ENCODE measurements around the gene PRSS22.

PRSS22 gene

DNA sequence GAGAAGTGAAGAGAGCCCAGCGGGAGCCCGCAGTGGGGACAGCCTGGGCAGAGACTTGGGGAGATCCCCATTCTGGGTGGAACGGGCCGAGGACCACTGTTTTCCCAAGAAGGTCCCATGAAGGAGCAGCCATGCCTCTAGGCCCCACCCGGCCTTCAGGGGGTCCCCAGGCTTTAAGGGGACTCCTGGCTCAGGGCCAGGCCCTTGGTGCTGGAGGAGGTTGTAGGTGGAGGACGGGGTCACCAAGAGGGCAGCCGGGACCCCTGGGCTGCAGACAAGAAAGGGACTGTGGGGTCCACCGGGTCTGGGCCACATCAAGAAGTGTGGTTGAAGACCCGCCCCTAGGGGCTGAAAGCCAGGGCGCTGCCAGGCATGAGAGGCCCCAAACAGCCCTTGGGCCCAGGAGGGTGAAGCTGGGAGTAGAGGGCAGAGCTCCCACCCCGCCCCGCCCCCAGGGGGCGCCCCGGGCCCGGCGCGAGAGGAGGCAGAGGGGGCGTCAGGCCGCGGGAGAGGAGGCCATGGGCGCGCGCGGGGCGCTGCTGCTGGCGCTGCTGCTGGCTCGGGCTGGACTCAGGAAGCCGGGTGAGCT, 41.1 kb downstream of the PRSS22 start, which contains the start of gene PRSS21:
TSS of gene PRSS21 (plus strand) at position 487 of the 589 bp plus-strand sequence. CDS start at position 519, 32 bp downstream.
- DNase-seq (ENCODE audit: low read depth in 2 of 2, low spot score in 1 of 2): no peak

GRCh38 chr16:2815299-2815771, 42.6 kb downstream of the PRSS22 start:
- DNase-seq (ENCODE audit: low read depth in 2 of 2, low spot score in 1 of 2): no peak

DNA sequence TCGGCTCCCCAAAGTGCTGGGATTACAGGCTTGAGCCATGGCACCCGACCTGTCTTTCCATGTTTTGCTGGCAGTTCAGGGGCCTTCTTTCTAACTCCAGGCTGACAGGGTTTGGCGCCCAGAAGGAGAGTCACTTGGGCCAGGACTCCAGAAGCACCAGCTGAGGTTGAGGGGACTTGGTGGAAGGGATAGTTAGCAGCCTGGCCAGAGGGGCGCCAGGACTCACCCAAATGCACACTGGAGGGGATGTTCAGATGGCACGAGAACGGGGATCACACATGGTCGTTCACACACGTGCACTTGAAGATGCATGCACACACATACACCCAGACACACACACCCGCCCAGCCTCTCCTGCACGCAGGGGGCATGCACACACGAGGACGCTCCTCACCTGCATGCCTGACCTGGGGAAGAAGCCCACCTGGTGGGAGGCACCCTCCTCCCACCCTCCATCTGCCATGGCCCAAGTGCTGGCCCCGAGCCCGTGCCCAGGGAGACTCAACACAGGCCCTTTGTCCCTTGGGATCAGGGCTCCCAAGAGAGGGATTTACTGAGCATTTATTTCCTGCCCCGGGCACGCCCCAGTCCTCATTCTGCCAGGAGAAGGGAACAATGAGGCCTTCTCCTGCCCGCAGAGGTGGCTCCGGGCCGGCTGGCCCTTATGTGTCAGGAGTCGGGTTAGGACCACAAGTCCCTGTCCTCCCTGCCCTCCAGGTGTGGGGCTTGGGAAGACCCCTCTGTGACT, 43.2 kb downstream of the PRSS22 start:
- DNase-seq (ENCODE audit: low read depth in 2 of 2, low spot score in 1 of 2): no peak

DNA sequence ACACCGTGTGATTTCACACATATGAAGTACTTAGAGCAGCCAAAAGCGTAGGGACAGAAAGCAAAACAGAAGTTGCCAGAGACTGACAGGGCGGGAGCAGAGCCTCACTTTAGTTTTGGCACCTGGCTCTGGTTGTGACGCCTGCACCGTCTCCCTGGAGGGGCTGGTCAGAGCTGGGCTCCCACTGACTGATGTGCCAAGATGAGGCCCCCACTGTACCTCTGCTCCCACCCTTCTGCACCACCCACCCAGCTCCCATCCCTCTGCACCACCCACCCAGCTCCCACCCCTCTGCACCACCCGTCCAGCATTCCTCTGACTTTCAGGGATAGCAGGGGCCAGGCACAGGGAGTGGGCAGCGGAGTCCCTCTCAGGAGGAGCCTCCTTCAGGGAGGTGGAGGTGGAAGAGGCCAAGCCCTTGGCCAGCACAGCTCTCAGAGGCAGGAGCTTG, 44.2 kb downstream of the PRSS22 start:
- no peak for DNase-seq (ENCODE audit: low read depth in 2 of 2, low spot score in 1 of 2)

DNA sequence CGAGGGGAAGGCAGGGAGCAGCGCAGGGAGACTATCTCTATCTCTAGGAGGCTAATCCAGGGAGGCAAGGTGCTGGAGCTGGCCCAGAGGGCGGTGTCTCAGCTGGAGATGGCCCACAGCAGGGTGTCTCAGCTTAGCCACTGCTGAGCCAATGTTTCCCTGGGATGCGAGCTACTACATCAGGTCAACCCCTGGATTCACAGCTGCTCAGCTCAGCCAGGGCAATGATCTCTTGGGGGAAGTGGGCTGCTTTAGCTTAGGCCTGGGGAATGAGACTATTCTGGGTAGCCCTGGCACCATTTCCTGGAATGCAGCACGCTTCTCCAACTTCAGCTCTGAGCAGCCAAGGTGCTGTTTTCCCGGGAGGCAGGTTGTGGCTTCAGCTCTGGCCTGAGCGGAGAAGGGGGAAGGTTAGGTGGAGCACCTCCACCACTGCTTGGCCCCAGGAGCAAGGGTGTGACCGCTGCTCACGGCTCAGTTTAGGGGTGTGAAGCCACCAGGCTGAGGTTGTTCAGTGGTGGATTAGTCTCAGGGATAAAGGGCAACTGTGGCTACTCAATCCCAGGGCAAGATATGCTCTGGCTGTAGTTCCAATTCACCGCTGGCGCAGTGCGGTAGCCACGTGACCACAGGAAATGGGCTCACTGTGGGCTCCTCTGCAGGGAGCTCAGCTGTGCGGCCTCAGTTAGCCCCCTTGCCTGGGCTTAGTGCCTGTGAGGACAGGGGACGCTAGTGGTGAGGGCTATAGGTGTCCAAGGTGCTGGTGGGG, 46.1 kb downstream of the PRSS22 start:
- no peak for DNase-seq (ENCODE audit: low read depth in 2 of 2, low spot score in 1 of 2)

- no peak for DNase-seq (ENCODE audit: low read depth in 2 of 2, low spot score in 1 of 2)
Measured at GRCh38 chr16:2810651-2811050, 47.3 kb downstream of the PRSS22 start.

DNA sequence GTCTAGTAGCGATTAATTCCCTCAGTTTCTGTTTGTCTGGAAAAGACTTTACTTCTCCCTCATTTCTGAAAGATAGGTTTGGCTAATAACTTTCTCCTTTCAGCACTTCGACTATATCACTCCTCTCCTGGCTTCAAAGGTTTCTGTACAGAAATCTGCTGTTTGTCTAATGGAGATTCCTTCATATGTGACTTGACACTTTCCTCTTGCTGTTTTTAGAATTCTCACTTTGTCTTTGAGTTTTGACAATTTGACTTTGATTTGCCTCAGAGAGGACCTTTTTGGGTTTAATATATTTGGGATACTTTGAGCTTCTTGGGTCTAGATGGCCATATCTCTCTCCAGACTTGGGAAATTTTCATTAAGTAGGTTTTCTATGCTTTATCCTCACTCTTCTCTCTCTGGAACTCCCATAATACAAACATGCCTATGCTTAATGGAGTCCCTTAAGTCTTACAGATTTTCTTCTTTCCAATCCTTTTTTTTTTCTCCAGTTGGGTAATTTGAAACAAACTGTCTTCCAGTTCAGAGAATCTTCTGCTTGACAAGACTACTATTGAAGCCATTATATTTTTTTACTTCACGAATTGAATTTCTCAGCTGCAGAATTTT, 48.7 kb downstream of the PRSS22 start:
- no peak for DNase-seq (ENCODE audit: low read depth in 2 of 2, low spot score in 1 of 2)

- DNase-seq (ENCODE audit: low read depth in 2 of 2, low spot score in 1 of 2): no peak
Measured at GRCh38 chr16:2808181-2808580, 49.8 kb downstream of the PRSS22 start.

DNA sequence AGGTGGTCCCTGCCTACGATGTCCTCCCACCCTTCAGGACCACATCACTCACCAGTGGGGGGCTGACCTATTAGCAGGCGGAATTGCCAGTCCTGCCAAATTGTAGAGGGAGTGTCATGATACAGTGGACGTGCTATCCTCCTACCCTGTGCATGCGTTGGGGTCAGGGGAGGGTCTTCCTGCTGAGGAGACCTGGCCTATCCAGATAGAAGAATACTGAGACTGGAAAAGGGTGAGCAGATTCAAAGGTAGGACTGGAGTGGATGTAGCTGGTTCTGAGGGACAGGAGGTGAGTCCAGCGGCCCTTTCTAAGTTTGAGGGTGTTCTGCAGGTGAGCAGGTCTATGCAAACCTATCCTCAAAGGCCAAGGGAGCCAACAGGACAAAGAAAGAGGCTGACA, 51.7 kb downstream of the PRSS22 start:
- DNase-seq (ENCODE audit: low read depth in 2 of 2, low spot score in 1 of 2): no peak

- no peak for DNase-seq (ENCODE audit: low read depth in 2 of 2, low spot score in 1 of 2)
Measured at GRCh38 chr16:2804728-2805127, 53.2 kb downstream of the PRSS22 start.

DNA sequence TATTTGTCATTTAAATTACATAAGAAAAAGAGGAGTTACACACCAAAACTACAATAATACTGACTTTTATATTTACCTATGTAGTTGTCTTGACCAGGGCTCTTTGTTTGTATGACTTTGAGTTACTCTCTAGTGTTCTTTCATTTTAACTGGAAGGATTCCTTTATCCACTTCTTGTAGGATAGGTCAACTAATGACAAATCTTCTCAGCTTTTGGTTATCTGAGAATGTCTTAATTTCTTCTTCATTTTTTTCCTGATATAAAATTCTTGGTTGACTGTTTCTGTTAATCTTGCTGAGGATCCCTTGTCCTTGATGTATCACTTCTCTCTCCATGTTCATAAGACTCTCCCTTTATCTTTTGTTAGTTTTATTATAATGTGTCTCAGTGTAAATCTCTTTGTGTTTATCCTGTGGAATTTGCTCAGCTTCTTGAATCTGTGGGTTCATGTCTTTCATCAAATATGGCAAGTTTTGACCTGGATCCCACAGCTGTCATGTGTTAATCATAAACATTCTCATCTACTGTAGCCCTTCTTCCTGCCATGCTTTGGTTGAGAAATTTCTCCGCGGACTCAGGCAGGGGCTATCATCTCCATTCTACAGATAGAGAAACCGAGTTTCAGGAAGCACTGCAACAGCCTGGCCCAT, 54.3 kb downstream of the PRSS22 start:
- DNase-seq (ENCODE audit: low read depth in 2 of 2, low spot score in 1 of 2): no peak

All from stimulated activated CD8-positive, alpha-beta memory T cell treated with anti-CD3 and anti-CD28 coated beads, Interleukin-4, amount 100 ng/mL, for 4 hours (primary cell).